WTC11 (cell line): ENCODE results near the gene TMF1. TPM values are rescaled to one million over a fixed set of nuclear protein-coding genes. Genes with fewer than 3 reads are reported as not detected.

Experiments used
- ATF1 ChIP-seq: sonication (generic); formaldehyde crosslinking; IDR thresholded peaks from 2 replicates; pipeline ENCODE4 v1.8.1; 2023; ENCODE audit warnings: mild to moderate bottlenecking, moderate library complexity, missing genetic modification reagents
- ATF2 ChIP-seq: sonication (generic); formaldehyde crosslinking; IDR thresholded peaks from 2 replicates; pipeline ENCODE4 v1.8.1; 2022; ENCODE audit warnings: low read depth, missing genetic modification reagents, borderline replicate concordance
- CBFB ChIP-seq: sonication (generic); formaldehyde crosslinking; IDR thresholded peaks from 2 replicates; pipeline ENCODE4 v1.8.1; 2022; ENCODE audit warnings: mild to moderate bottlenecking, low read depth, missing genetic modification reagents
- CDX4 ChIP-seq: fragments of 250-450 bp; sonication (Bioruptor Pico); IDR thresholded peaks from 2 replicates; pipeline ENCODE4 v1.9.0; 2021; ENCODE audit warnings: moderate library complexity, mild to moderate bottlenecking, inconsistent platforms, borderline replicate concordance
- CREB1 ChIP-seq: sonication (generic); formaldehyde crosslinking; IDR thresholded peaks from 2 replicates; pipeline ENCODE4 v1.8.0; 2023; ENCODE audit warnings: mild to moderate bottlenecking, missing genetic modification reagents
- E2F1 ChIP-seq: sonication (generic); formaldehyde crosslinking; IDR thresholded peaks from 2 replicates; pipeline ENCODE4 v1.8.0; 2022; ENCODE audit warnings: mild to moderate bottlenecking, missing genetic modification reagents
- EMX1 ChIP-seq: fragments of 250-450 bp; sonication (Bioruptor Pico); IDR thresholded peaks from 2 replicates; pipeline ENCODE4 v1.8.0; 2021; ENCODE audit warnings: mild to moderate bottlenecking
- FOXJ3 ChIP-seq: sonication (generic); formaldehyde crosslinking; IDR thresholded peaks from 2 replicates; pipeline ENCODE4 v1.9.0; 2021; ENCODE audit warnings: missing genetic modification reagents, mild to moderate bottlenecking, borderline replicate concordance
- FOXP1 ChIP-seq: sonication (generic); formaldehyde crosslinking; IDR thresholded peaks from 2 replicates; pipeline ENCODE4 v1.8.0; 2022; ENCODE audit warnings: missing genetic modification reagents, mild to moderate bottlenecking, moderate library complexity, borderline replicate concordance
- GABPB1 ChIP-seq: sonication (generic); formaldehyde crosslinking; IDR thresholded peaks from 2 replicates; pipeline ENCODE4 v1.8.1; 2023; ENCODE audit warnings: mild to moderate bottlenecking, missing genetic modification reagents
- HMGXB4 ChIP-seq: sonication (generic); formaldehyde crosslinking; IDR thresholded peaks from 2 replicates; pipeline ENCODE4 v1.8.1; 2023; ENCODE audit warnings: mild to moderate bottlenecking, moderate library complexity, missing genetic modification reagents
- JUN ChIP-seq: sonication (generic); formaldehyde crosslinking; IDR thresholded peaks from 2 replicates; pipeline ENCODE4 v1.8.0; 2023; ENCODE audit warnings: mild to moderate bottlenecking, missing genetic modification reagents
- NR3C1 ChIP-seq: sonication (generic); formaldehyde crosslinking; conservative IDR thresholded peaks from 2 replicates; pipeline ENCODE4 v1.8.1; 2023; ENCODE audit warnings: low read depth, mild to moderate bottlenecking, missing genetic modification reagents
- OVOL2 ChIP-seq: fragments of 250-450 bp; sonication (Bioruptor Pico); IDR thresholded peaks from 2 replicates; pipeline ENCODE4 v1.9.0; 2021; ENCODE audit warnings: mild to moderate bottlenecking, borderline replicate concordance
- SOX15 ChIP-seq: fragments of 250-450 bp; sonication (Bioruptor Pico); IDR thresholded peaks from 2 replicates; pipeline ENCODE4 v1.9.0; 2021; ENCODE audit warnings: mild to moderate bottlenecking
- STAT6 ChIP-seq: sonication (generic); formaldehyde crosslinking; conservative IDR thresholded peaks from 2 replicates; pipeline ENCODE4 v1.8.1; 2023; ENCODE audit warnings: mild to moderate bottlenecking, low read depth, missing genetic modification reagents, moderate library complexity
- TCF7 ChIP-seq: sonication (generic); formaldehyde crosslinking; IDR thresholded peaks from 2 replicates; pipeline ENCODE4 v1.8.0; 2022; ENCODE audit warnings: mild to moderate bottlenecking, low read depth, missing genetic modification reagents, moderate library complexity
- TEAD4 ChIP-seq: sonication (generic); formaldehyde crosslinking; IDR thresholded peaks from 2 replicates; pipeline ENCODE4 v1.8.0; 2022; ENCODE audit warnings: mild to moderate bottlenecking, missing genetic modification reagents
- USF1 ChIP-seq: sonication (generic); formaldehyde crosslinking; IDR thresholded peaks from 2 replicates; pipeline ENCODE4 v1.8.0; 2022; ENCODE audit warnings: mild to moderate bottlenecking, missing genetic modification reagents
- ZBTB21 ChIP-seq: sonication (generic); formaldehyde crosslinking; IDR thresholded peaks from 2 replicates; pipeline ENCODE4 v1.8.1; 2023; ENCODE audit warnings: mild to moderate bottlenecking, missing genetic modification reagents, borderline replicate concordance
- ZBTB43 ChIP-seq: sonication (generic); formaldehyde crosslinking; IDR thresholded peaks from 2 replicates; pipeline ENCODE4 v1.8.1; 2023; ENCODE audit warnings: mild to moderate bottlenecking, missing genetic modification reagents
- ZNF219 ChIP-seq: sonication (generic); formaldehyde crosslinking; IDR thresholded peaks from 2 replicates; pipeline ENCODE4 v1.8.0; 2023; ENCODE audit warnings: missing genetic modification reagents, mild to moderate bottlenecking, borderline replicate concordance
- ZNF232 ChIP-seq: sonication (generic); formaldehyde crosslinking; IDR thresholded peaks from 2 replicates; pipeline ENCODE4 v1.8.0; 2022; ENCODE audit warnings: mild to moderate bottlenecking, missing genetic modification reagents
- ZNF396 ChIP-seq: fragments of 250-450 bp; sonication (Bioruptor Pico); IDR thresholded peaks from 2 replicates; pipeline ENCODE4 v1.8.0; 2021; ENCODE audit warnings: mild to moderate bottlenecking, moderate library complexity, borderline replicate concordance
- total RNA-seq: library from RNA; stranded (reverse); gene quantifications from 3 replicates; pipeline ENCODE4 v1.2.3, GENCODE V29; 2021
- TF ChIP-seq, protein P1 (sequence below): fragments of 250-450 bp; sonication (Bioruptor Pico); IDR thresholded peaks from 2 replicates; pipeline ENCODE4 v1.9.0; 2021; ENCODE audit warnings: mild to moderate bottlenecking
- TF ChIP-seq, protein P2 (sequence below): fragments of 250-450 bp; sonication (Bioruptor Pico); IDR thresholded peaks from 2 replicates; pipeline ENCODE4 v2.1.2; 2022; ENCODE audit warnings: mild to moderate bottlenecking, moderate library complexity

TMF1 gene
- total RNA-seq, 1 experiment from 2014 or later, result 23.9 TPM

GRCh38 chr3:69013253-69014021 is 38.7 kb downstream of the TMF1 start, which contains the start of gene EOGT (continued):
- TF ChIP-seq JUN (CRISPR knock-in tag), result no peak
- no peak for TF ChIP-seq SOX15 (CRISPR knock-in tag)
- TF ChIP-seq ATF2 (CRISPR knock-in tag), result peak; percentile 46; the same call in 1 of the 2 replicates
- no peak for TF ChIP-seq CBFB (CRISPR knock-in tag)
- peak; percentile 82 for TF ChIP-seq USF1 (CRISPR knock-in tag)
- TF ChIP-seq CREB1, result no peak
- TF ChIP-seq OVOL2 (CRISPR knock-in tag), result no peak
- TF ChIP-seq, protein P1, sequence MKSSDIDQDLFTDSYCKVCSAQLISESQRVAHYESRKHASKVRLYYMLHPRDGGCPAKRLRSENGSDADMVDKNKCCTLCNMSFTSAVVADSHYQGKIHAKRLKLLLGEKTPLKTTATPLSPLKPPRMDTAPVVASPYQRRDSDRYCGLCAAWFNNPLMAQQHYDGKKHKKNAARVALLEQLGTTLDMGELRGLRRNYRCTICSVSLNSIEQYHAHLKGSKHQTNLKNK, result no peak
- TF ChIP-seq ZNF396, result no peak
- TF ChIP-seq, protein P2, sequence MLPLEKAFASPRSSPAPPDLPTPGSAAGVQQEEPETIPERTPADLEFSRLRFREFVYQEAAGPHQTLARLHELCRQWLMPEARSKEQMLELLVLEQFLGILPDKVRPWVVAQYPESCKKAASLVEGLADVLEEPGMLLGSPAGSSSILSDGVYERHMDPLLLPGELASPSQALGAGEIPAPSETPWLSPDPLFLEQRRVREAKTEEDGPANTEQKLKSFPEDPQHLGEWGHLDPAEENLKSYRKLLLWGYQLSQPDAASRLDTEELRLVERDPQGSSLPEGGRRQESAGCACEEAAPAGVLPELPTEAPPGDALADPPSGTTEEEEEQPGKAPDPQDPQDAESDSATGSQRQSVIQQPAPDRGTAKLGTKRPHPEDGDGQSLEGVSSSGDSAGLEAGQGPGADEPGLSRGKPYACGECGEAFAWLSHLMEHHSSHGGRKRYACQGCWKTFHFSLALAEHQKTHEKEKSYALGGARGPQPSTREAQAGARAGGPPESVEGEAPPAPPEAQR (CRISPR knock-in tag), result no peak
- TF ChIP-seq NR3C1 (CRISPR knock-in tag), result no peak
- peak; percentile 87; the same call in 1 of the 2 replicates for TF ChIP-seq E2F1 (CRISPR knock-in tag)
- TF ChIP-seq TCF7 (CRISPR knock-in tag), result peak; percentile 52; the same call in 1 of the 2 replicates
- TF ChIP-seq ZNF232 (CRISPR knock-in tag), result peak; percentile 85
- TF ChIP-seq ATF1, result no peak
- peak; percentile 84 for TF ChIP-seq HMGXB4 (CRISPR knock-in tag)
- no peak for TF ChIP-seq CDX4 (CRISPR knock-in tag)
- TF ChIP-seq ZBTB43 (CRISPR knock-in tag), result peak; percentile 85; the same call in 1 of the 2 replicates
- no peak for TF ChIP-seq STAT6
- TF ChIP-seq ZNF219 (CRISPR knock-in tag), result peak; percentile 60; the same call in 1 of the 2 replicates
- TF ChIP-seq GABPB1 (CRISPR knock-in tag), result peak; percentile 70
- TF ChIP-seq FOXP1 (CRISPR knock-in tag), result peak; percentile 94
- TF ChIP-seq TEAD4 (CRISPR knock-in tag), result no peak
- peak; percentile 88; the same call in 1 of the 2 replicates for TF ChIP-seq ZBTB21 (CRISPR knock-in tag)
- TF ChIP-seq FOXJ3 (CRISPR knock-in tag), result no peak
- TF ChIP-seq EMX1 (CRISPR knock-in tag), result 0 out of 2 replicates have a peak, but pooled peaks have one; percentile 64
